Measurements from ENCODE around the gene SERTAD1.

SERTAD1 gene

DNA sequence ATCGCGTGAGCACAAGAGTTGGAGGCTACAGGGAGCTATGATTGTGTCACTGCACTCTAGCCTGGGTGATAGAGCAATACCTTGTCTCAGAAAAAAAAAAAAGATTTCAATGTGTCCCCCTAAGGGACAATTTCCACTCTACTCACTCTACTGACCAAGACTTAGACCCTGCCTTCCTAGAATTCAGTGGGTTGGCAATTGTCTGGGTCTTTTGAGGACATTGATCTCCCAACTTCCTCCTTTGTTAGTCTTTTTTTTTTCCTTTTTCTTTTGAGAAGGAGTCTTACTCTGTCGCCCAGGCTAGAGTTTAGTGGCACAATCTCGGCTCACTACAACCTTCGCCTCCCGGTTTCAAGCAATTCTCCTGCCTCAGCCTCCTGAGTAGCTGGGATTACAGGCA is 43.2 kb upstream of the SERTAD1 start:
- TF ChIP-seq FOXP2 (optimal IDR thresholded peaks at IDR 0.05; ENCODE audit: borderline replicate concordance, extremely low read depth, extremely low read length, insufficient read depth) (no peak), SIN3A (IDR thresholded peaks at IDR 0.05; ENCODE audit: borderline replicate concordance, insufficient read depth, low read length) (no peak), POLR2AphosphoS5 (IDR thresholded peaks at IDR 0.05; ENCODE audit: low read depth, low read length) (no peak), TAF1 (IDR thresholded peaks at IDR 0.05; ENCODE audit: borderline replicate concordance, insufficient read depth, low read length) (no peak)
- TF ChIP-seq, protein P1, sequence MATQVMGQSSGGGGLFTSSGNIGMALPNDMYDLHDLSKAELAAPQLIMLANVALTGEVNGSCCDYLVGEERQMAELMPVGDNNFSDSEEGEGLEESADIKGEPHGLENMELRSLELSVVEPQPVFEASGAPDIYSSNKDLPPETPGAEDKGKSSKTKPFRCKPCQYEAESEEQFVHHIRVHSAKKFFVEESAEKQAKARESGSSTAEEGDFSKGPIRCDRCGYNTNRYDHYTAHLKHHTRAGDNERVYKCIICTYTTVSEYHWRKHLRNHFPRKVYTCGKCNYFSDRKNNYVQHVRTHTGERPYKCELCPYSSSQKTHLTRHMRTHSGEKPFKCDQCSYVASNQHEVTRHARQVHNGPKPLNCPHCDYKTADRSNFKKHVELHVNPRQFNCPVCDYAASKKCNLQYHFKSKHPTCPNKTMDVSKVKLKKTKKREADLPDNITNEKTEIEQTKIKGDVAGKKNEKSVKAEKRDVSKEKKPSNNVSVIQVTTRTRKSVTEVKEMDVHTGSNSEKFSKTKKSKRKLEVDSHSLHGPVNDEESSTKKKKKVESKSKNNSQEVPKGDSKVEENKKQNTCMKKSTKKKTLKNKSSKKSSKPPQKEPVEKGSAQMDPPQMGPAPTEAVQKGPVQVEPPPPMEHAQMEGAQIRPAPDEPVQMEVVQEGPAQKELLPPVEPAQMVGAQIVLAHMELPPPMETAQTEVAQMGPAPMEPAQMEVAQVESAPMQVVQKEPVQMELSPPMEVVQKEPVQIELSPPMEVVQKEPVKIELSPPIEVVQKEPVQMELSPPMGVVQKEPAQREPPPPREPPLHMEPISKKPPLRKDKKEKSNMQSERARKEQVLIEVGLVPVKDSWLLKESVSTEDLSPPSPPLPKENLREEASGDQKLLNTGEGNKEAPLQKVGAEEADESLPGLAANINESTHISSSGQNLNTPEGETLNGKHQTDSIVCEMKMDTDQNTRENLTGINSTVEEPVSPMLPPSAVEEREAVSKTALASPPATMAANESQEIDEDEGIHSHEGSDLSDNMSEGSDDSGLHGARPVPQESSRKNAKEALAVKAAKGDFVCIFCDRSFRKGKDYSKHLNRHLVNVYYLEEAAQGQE (IDR thresholded peaks at IDR 0.05; ENCODE audit: insufficient read depth in 1 of 2, low read depth in 2 of 2, low read length in 2 of 2) = no peak

DNA sequence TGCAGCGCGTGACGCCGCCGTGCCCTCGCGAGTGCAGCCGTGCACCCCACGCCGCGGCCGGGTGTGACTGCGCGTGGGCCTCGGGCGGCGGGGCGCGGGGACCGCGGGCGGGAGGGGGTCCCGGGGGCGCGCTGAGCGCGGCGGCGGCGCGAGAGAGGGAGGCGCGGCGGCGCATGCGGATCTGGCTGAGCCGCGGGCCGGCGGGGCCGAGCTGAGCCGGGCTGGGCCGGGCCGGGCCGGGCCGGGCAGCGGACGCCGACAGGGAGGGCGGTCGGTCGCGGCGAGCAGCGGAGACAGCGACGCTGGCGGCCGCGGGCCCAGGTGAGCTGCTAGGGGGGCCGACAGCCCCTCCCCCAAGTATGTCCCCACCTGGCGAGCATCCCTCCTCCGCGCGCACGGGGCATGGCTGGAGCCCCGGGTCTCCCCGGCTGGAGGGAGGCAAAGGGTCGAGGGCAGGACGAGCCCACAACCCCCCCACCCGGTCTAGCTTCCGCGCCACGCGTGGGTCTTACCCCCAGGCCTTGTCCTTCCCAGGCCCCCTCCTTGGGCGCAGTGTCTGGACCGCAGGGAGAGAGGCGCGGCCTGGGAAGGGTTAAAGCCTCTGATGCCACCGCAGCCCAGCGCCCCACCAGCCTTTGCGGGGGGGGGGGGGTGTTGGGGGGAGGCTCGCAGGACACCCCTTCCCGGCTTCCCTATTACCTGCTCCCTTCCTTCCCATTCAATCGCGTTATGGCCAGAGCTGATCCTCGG is 41.4 kb upstream of the SERTAD1 start, which contains the start of gene SPTBN4:
Gene SPTBN4 (plus strand): TSS at position 17 of the 750 bp plus-strand sequence. CDS start 5,621 bp downstream, outside the sequence.
- TF ChIP-seq SIN3A (IDR thresholded peaks at IDR 0.05; ENCODE audit: borderline replicate concordance, insufficient read depth, low read length) = no peak
- no peak for TF ChIP-seq POLR2AphosphoS5 (IDR thresholded peaks at IDR 0.05; ENCODE audit: low read depth, low read length)
- TF ChIP-seq, protein P1 (IDR thresholded peaks at IDR 0.05; ENCODE audit: insufficient read depth in 1 of 2, low read depth in 2 of 2, low read length in 2 of 2) = no peak
- TF ChIP-seq FOXP2 (optimal IDR thresholded peaks at IDR 0.05; ENCODE audit: borderline replicate concordance, extremely low read depth, extremely low read length, insufficient read depth) = no peak
- no peak for TF ChIP-seq TAF1 (IDR thresholded peaks at IDR 0.05; ENCODE audit: borderline replicate concordance, insufficient read depth, low read length)

DNA sequence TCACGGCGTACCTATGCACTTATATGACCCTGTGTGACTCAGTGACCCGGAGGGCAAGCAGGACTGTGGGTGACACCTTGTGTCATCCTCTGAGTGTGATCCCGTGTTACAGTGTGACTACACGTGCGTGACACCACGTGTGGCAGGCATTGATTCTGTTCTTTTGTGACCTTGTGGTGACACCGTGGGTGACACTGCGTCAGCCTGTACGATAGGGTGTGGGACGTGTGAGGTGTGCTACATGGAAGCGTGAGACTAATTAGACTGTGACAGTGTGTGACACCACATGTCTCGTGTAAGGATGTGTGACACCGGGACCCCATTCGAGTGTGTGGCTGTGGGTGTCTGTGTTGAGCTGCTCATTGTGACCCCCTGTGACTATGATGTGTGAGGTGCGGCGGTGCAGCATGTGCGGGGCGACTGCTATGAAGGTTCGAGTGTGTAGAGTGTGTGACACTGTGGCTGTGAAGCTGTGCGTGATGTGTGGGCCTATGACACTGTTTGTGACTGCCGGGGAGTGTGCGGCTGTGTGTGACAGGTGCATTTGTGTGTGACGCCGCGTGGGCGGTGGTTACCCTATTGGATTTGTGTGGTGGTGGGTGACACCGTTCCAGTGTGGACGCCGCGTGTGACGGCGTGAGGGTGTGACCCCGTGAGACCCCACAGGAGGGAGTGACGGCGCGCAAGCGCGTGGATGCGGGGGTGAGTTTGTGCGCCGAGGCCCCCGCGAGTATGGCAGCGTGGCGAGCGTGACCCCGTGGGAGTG is 40.6 kb upstream of the SERTAD1 start:
- TF ChIP-seq FOXP2 (optimal IDR thresholded peaks at IDR 0.05; ENCODE audit: borderline replicate concordance, extremely low read depth, extremely low read length, insufficient read depth) (peak; percentile 10), SIN3A (IDR thresholded peaks at IDR 0.05; ENCODE audit: borderline replicate concordance, insufficient read depth, low read length) (no peak)

DNA sequence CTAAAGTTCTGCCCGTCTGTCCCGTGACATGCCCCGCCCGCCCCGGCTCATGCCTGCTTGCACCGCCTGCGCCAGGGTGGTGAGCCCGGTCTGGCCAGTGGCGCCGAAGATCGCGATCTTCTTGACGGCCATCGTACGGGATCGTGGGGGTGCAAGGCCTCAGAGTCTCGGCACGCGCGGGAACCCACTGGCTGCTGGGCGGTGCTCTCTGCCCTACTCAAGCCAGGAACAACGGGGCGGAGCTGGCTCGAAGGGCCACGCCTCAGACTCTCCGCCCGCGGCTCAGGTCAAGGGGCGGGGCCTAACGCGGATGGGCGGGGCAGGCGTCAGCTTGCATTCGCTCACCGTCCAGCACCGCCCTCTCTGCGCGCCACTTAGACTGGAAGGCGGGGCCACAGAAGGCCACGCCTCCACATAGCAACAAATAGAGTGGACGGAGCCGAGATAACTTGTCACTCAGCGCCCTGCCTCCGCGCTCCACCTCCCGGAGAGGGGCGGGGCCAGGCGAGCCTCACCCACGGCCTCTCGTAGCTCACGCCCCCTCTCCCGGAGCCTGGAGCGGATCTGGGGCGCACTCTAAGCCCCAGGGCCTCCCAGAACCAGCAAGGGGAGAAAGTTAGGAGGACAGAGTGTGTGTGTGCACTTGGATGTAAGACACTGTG is 39.9 kb upstream of the SERTAD1 start, which contains the start of gene BLVRB:
Gene BLVRB (minus strand): TSS at position 189 of the 662 bp plus-strand sequence. CDS start 57 bp downstream, at position 132.
- TF ChIP-seq, protein P1 (IDR thresholded peaks at IDR 0.05; ENCODE audit: insufficient read depth in 1 of 2, low read depth in 2 of 2, low read length in 2 of 2) = no peak
- TF ChIP-seq TAF1 (IDR thresholded peaks at IDR 0.05; ENCODE audit: borderline replicate concordance, insufficient read depth, low read length) (no peak), FOXP2 (optimal IDR thresholded peaks at IDR 0.05; ENCODE audit: borderline replicate concordance, extremely low read depth, extremely low read length, insufficient read depth) (peak; percentile 91), POLR2AphosphoS5 (IDR thresholded peaks at IDR 0.05; ENCODE audit: low read depth, low read length) (peak; percentile 82), SIN3A (IDR thresholded peaks at IDR 0.05; ENCODE audit: borderline replicate concordance, insufficient read depth, low read length) (no peak)

DNA sequence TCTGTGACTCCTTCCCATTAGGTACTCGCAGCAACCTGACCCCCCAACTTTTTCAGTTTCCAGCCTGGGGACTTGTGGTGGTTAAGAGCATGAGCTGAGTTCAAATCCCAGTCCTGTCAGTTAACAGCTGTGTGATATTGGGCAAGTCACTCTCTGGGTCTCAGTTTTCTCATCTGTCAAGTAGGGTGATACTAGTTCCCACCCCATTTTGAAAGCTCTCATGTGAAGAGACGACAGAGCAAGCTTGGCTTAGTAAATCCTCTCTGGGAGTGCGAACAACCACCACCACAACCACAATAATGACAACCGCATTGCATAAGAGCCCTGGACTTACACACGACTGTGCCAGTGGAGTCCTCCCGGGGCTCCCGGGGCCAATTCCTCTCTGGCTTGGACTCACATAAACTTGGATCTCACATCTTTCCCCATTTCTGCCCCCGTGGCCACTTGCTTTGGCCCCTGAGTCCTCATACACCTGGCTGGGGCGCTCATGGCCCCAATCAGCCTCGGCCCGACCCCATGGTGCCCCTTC is 39.3 kb upstream of the SERTAD1 start:
- TF ChIP-seq POLR2AphosphoS5 (IDR thresholded peaks at IDR 0.05; ENCODE audit: low read depth, low read length) = no peak
- TF ChIP-seq, protein P1 (IDR thresholded peaks at IDR 0.05; ENCODE audit: insufficient read depth in 1 of 2, low read depth in 2 of 2, low read length in 2 of 2) = no peak
- TF ChIP-seq TAF1 (IDR thresholded peaks at IDR 0.05; ENCODE audit: borderline replicate concordance, insufficient read depth, low read length) = no peak
- TF ChIP-seq FOXP2 (optimal IDR thresholded peaks at IDR 0.05; ENCODE audit: borderline replicate concordance, extremely low read depth, extremely low read length, insufficient read depth) = no peak
- no peak for TF ChIP-seq SIN3A (IDR thresholded peaks at IDR 0.05; ENCODE audit: borderline replicate concordance, insufficient read depth, low read length)

Data from PFSK-1 (cell line).